Skeletal muscle satellite cell (primary cell): ENCODE results near the gene DLG1.

ENCODE experiments used
- H3K27me3 ChIP-seq: 2 replicates; pipeline ENCODE4 v1.7.0; 2013; ENCODE audit warnings: low read length; ENCODE audit not compliant: control insufficient read depth, insufficient read depth
- H3K36me3 ChIP-seq: 2 replicates; pipeline ENCODE4 v1.7.0; 2013; ENCODE audit warnings: mild to moderate bottlenecking, control low read depth, low read length; ENCODE audit not compliant: insufficient read depth
- H3K4me1 ChIP-seq: 2 replicates; pipeline ENCODE4 v1.7.0; 2013; ENCODE audit warnings: low read length; ENCODE audit not compliant: control insufficient read depth, insufficient read depth
- H3K4me2 ChIP-seq: 2 replicates; pipeline ENCODE4 v1.7.0; 2013; ENCODE audit warnings: mild to moderate bottlenecking, low read length
- H3K4me3 ChIP-seq: 2 replicates; pipeline ENCODE4 v1.7.0; 2013; ENCODE audit warnings: low read length
- H3K9ac ChIP-seq: 2 replicates; pipeline ENCODE4 v1.7.0; 2013; ENCODE audit warnings: mild to moderate bottlenecking, low read depth, low read length, moderate library complexity
- H3K9me3 ChIP-seq: replicated peaks from 2 replicates; pipeline ENCODE4 v1.7.0; 2013; ENCODE audit warnings: mild to moderate bottlenecking, control low read depth, low read length

Gene DLG1

DNA sequence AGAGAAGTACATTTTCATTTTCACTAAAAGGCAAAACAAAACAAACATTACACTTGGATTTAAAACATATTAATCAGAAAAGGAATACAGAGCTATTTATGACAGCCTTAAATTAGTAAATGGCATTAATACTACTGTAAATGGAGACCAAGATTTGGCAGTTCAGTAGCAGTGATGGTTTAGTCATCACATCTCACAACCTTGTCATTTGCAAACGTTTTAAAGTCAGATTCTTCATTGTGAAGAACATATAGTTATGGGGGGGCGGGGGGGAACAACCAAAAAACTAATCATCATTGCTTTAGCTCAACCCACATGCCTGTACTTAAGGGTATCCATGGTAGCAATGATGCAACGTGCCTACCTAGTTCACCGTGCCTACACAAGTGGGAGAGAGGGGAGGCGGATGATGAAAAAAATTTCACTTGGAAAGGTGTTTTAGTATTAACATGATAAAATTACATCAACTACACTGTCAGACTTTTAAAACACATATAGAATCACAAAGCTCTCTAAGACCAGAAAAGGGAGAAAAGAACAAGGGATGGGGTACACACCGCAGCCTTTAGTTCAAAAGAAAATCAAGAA is 40.1 kb downstream of the DLG1 start:
- no peak overlapping the region for H3K4me2 ChIP-seq
- H3K9me3 ChIP-seq, result no peaks in the 10 kb centered on the region
- no peak overlapping the region for H3K4me3 ChIP-seq

DNA sequence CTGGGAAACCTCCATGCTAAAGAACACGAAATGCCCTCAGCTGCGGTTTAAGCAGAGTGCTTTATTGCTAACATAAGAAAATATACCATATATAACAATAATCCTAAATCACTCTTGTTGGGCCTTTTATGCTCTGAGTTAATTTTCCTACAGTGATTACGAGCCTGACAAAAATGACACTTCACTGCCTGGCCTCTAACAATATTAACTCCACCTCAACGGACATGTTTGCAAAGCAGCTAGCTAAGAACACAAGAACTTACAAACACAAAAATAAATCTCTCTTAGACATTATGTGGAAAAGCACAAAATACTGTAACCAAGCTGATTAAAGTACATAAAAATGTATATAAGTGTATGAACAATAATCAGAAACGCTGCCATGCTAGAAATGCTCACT is 40.7 kb downstream of the DLG1 start:
- H3K4me3 ChIP-seq, result no peak overlapping the region
- H3K4me1 ChIP-seq, result no peaks in the 10 kb centered on the region
- H3K36me3 ChIP-seq, result peaks cover 1% of the 10 kb centered on the region
- no peak overlapping the region for H3K4me2 ChIP-seq
- no peak overlapping the region for H3K9ac ChIP-seq
- no peaks in the 10 kb centered on the region for H3K27me3 ChIP-seq
- no peaks in the 10 kb centered on the region for H3K9me3 ChIP-seq

More for the DNA sequence above, 40.1 kb downstream of the DLG1 start:
- H3K9ac ChIP-seq, result no peak overlapping the region
- H3K36me3 ChIP-seq, result peaks cover 7% of the 10 kb centered on the region
- H3K27me3 ChIP-seq, result no peaks in the 10 kb centered on the region
- no peaks in the 10 kb centered on the region for H3K4me1 ChIP-seq

DNA sequence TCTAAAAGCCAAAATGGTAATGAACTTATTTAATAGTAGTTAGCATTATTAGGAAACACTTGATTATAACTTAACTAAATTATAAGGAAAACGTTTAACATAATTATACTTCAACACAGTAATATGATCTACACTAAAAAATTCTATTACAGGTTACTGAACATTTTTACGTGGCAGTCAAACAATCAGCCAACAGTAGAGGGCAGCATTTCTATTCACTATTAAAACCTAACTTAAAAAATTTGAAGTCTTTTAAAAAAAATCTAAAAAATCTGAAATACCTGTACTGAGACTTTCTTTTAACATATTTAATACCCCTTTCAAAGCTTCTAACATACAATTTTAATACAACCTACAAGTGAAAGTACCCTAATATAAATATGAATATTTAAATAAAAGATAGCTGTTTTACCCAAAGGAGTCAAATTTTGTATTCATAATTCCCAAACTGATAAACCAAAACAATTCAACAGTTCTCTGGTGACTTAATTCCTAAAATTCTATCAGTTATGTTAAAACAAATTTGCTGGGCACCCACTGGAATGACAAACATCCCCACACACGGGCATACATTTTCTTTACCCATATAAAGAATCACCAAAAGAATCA is 41.5 kb downstream of the DLG1 start:
- no peak overlapping the region for H3K4me2 ChIP-seq
- no peaks in the 10 kb centered on the region for H3K9me3 ChIP-seq
- no peaks in the 10 kb centered on the region for H3K4me1 ChIP-seq
- H3K9ac ChIP-seq, result no peak overlapping the region
- no peaks in the 10 kb centered on the region for H3K36me3 ChIP-seq
- no peak overlapping the region for H3K4me3 ChIP-seq
- H3K27me3 ChIP-seq, result no peaks in the 10 kb centered on the region

DNA sequence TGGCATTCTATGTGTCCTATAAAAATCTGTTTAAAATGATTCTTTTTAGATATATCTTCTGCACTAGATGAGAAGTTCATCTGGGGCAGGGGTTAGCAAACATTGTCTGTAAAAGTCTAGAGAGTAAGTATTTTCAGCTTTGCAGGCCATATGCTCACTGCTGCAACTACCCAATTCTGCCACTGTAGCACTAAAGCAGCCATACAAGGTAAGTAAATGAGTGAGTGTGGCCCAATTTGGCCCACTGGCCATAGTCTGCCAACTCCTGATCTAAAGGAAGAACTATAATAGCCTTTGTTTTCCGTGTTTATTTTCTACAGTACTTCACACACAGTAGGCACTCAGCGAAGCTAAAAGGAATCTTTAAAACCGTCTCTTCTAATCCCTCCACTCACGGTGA is 42.3 kb downstream of the DLG1 start:
- H3K4me3 ChIP-seq, result no peak overlapping the region
- H3K27me3 ChIP-seq, result no peaks in the 10 kb centered on the region
- H3K9me3 ChIP-seq, result no peaks in the 10 kb centered on the region
- no peak overlapping the region for H3K4me2 ChIP-seq
- no peaks in the 10 kb centered on the region for H3K36me3 ChIP-seq
- H3K9ac ChIP-seq, result no peak overlapping the region
- H3K4me1 ChIP-seq, result no peaks in the 10 kb centered on the region

DNA sequence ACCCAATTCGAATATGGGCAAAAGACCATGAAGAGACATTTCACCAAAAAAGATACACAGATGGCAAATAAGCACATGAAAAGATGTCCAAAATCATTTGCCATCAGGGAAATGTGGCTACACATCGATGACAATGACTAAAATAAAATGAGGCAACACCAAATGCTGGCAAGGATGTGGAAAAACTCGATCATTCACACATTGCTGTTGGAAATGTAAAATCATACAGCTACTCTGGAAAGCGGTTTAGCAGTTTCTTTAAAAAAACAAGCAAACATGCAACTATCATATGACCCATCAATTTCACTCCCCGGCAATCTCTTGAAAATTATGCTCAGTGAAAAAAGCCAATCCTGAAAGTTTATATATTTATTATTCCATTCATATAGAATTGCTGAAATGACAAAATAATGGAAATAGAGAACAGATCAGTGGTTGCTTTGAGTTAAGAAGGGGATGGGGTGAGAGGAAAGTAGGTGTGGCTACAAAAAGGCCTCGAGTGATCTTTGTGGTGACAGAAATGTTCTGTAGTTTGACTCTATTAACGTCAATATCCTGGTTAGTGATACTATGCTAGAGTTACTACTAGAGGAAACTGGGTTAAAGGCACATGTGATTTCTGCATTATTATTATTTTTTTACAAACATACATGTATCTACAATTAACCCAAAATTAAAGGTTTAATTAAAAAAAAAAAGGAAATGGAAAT is 45.0 kb downstream of the DLG1 start:
- Histone ChIP-seq H3K36me3 (no peaks in the 10 kb centered on the region), H3K4me1 (no peaks in the 10 kb centered on the region), H3K4me2 (no peak overlapping the region), H3K9me3 (no peaks in the 10 kb centered on the region), H3K27me3 (no peaks in the 10 kb centered on the region), H3K9ac (no peak overlapping the region), H3K4me3 (no peak overlapping the region)

DNA sequence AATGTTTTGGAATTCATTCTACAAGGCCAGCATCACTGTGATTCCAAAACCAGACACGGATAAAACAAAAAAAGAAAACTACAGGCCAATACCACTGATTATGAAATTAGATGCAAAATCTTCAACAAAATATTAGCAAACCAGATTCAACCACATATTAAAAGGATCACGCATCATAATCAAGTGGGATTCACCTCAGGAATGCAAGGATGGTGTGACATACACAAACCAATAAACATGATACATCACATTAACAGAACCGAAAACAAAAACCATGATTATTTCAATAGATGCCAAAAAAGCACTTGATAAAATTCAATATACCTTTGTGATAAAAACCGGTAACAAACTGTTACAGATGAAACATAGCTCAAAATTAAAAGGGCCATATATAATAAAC is 48.9 kb downstream of the DLG1 start:
- H3K4me1 ChIP-seq, result no peaks in the 10 kb centered on the region

DNA sequence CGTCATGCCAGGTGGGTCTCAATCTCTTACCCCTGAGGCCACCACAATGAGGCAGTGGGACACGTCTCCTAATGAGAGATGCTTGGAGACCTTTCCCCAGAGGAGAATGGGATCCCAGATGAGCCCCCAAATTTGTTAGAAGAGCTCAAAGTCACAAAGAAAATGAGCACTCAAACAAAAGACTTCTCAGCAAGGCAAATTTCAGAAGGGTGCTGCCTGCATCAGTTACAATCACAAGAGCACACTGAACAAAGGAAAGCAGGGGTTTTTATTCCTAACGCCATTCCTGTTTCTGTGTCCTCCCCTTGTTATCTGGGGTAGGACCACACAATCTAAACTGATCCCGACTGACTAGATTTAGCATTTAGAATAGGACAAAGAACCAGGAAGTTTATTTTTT is 50.1 kb downstream of the DLG1 start:
- H3K9ac ChIP-seq, result no peak overlapping the region
- no peak overlapping the region for H3K4me3 ChIP-seq
- no peaks in the 10 kb centered on the region for H3K27me3 ChIP-seq
- H3K36me3 ChIP-seq, result peaks cover 22% of the 10 kb centered on the region
- no peaks in the 10 kb centered on the region for H3K4me1 ChIP-seq
- H3K4me2 ChIP-seq, result no peak overlapping the region
- peaks cover 14% of the 10 kb centered on the region for H3K9me3 ChIP-seq

More for the DNA sequence above, 48.9 kb downstream of the DLG1 start:
- no peaks in the 10 kb centered on the region for H3K27me3 ChIP-seq
- H3K36me3 ChIP-seq, result peaks cover 10% of the 10 kb centered on the region
- no peak overlapping the region for H3K9ac ChIP-seq
- H3K9me3 ChIP-seq, result peaks cover 6% of the 10 kb centered on the region
- no peak overlapping the region for H3K4me3 ChIP-seq
- no peak overlapping the region for H3K4me2 ChIP-seq

DNA sequence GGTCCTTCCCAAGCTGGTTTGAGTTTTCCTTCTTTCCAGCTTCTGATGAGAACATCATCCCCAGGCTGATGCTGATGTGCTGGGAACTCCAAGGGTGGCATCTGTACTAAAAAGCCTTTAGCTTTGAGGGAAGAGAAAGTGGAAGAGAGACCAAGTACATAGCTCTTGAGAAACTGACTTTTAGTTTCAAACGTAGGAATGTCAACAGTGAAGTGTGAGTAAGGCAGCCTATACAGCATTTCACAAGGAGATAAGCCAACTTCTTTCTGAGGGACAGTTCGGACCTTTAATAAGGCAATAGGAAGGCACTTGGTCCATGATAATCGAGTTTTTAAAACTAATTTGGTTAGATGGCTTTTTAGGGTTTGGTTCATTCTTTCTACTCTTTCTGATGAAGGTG is 53.7 kb downstream of the DLG1 start:
- no peak overlapping the region for H3K4me2 ChIP-seq
- peaks cover 21% of the 10 kb centered on the region for H3K9me3 ChIP-seq
- no peaks in the 10 kb centered on the region for H3K27me3 ChIP-seq
- no peaks in the 10 kb centered on the region for H3K4me1 ChIP-seq
- no peak overlapping the region for H3K4me3 ChIP-seq
- no peak overlapping the region for H3K9ac ChIP-seq
- peaks cover 30% of the 10 kb centered on the region for H3K36me3 ChIP-seq

DNA sequence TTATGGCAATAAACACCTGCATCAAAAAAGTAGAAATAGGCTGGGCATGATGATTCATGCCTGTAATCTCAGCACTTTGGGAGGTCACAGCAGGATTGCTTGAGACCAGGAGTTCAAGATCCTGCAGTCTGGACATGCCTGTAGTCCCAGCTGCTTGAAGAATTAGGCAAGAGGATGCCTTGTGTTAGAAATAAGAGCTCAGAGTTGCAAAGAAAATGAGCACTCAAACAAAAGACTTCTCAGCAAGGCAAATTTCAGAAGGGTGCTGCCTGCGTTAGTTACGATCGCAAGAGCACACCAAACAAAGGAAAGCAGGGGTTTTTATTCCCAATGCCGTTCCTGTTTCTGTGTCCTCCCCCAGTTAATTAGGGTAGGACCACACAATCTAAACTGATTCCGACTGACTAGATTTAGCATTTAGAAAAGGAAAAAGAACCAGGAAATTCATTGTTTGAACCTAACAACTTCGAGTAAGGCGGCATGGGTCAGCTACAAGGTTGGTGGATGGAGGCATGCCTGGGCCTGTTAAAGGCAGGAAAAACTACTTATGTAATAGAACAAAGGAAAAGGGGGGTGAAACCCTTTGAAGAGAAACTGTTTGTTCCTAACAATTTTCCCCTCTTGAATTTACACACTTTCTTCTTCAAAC is 55.5 kb downstream of the DLG1 start:
- no peak overlapping the region for H3K9ac ChIP-seq
- no peaks in the 10 kb centered on the region for H3K27me3 ChIP-seq
- no peaks in the 10 kb centered on the region for H3K4me1 ChIP-seq
- H3K4me3 ChIP-seq, result no peak overlapping the region
- H3K36me3 ChIP-seq, result peaks cover 27% of the 10 kb centered on the region
- H3K9me3 ChIP-seq, result peaks cover 19% of the 10 kb centered on the region
- H3K4me2 ChIP-seq, result no peak overlapping the region

DNA sequence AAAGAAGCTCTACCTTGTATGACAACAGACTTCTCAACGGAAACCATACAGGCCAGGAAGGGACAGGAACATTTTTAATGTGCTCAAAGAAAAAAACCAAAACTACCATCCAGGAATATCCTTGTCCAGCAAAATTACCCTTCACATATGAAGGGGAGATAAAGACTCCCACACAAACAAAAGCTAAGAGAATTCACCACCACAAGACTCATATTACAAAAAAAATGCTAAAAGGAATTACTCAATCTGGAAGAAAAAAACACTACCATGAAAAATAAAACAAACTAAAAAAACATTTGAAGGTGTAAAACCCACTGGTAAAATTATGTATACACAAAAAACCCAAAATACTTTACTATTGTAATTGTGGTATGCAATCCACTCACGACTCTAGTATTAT is 57.2 kb downstream of the DLG1 start:
- Histone ChIP-seq H3K9me3 (peaks cover 15% of the 10 kb centered on the region), H3K36me3 (peaks cover 29% of the 10 kb centered on the region), H3K27me3 (no peaks in the 10 kb centered on the region), H3K4me2 (no peak overlapping the region), H3K4me3 (no peak overlapping the region), H3K9ac (no peak overlapping the region), H3K4me1 (no peaks in the 10 kb centered on the region)

DNA sequence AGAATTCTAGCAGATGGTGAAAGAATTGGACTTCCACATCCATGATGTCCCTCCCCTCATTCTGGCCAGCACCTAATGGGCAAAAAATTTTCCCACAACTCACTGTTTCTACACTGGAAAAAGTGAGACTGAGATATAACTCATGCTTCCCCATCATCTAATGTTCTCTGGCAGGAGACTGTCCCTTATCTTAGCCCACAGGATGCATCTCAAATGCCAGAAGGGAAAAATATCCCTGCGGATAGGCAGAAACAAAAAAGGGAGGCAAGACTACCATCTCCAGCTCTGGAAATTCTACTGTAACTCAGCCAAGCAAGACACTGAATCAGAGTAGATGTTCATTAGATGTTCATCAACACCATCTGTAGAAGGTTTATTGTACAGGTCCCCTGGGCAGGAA is 58.6 kb downstream of the DLG1 start:
- peaks cover 34% of the 10 kb centered on the region for H3K36me3 ChIP-seq
- no peak overlapping the region for H3K4me3 ChIP-seq
- no peak overlapping the region for H3K4me2 ChIP-seq
- H3K4me1 ChIP-seq, result no peaks in the 10 kb centered on the region
- H3K9ac ChIP-seq, result no peak overlapping the region
- no peaks in the 10 kb centered on the region for H3K27me3 ChIP-seq
- peaks cover 15% of the 10 kb centered on the region for H3K9me3 ChIP-seq
